NCI-H1930 (cell line): Measurements from ENCODE around the gene ITFG2.
A peak's percentile ranks its signal among the peaks of the same experiment; 100 is the strongest.

Source experiments
- DNase-seq, 2 experiments: peaks; one replicate each; lab custom pipeline; 2025; lab: John Stamatoyannopoulos, UW

ITFG2 gene

GRCh38 chr12:2832550-2833127, 20.2 kb downstream of the ITFG2 start:
- DNase-seq = no peak

- no peak for DNase-seq
Observed at GRCh38 chr12:2833327-2833726, 20.9 kb downstream of the ITFG2 start.

- no peak for DNase-seq
Observed at GRCh38 chr12:2833810-2834209, 21.3 kb downstream of the ITFG2 start.

- DNase-seq = no peak
Observed at GRCh38 chr12:2834581-2835491, 22.4 kb downstream of the ITFG2 start, which contains the start of gene NRIP2. TSS of gene NRIP2 (minus strand) at chr12:2835035. CDS start at chr12:2834983, 52 bp downstream.

GRCh38 chr12:2835691-2836403, 23.4 kb downstream of the ITFG2 start:
- no peak for DNase-seq

GRCh38 chr12:2836574-2836973, 24.1 kb downstream of the ITFG2 start:
- DNase-seq = no peak

- no peak for DNase-seq
Observed at GRCh38 chr12:2841056-2841650, 28.7 kb downstream of the ITFG2 start.

GRCh38 chr12:2842948-2843347, 30.5 kb downstream of the ITFG2 start:
- DNase-seq = no peak

GRCh38 chr12:2844786-2845185, 32.3 kb downstream of the ITFG2 start:
- no peak for DNase-seq

GRCh38 chr12:2845280-2845679, 32.8 kb downstream of the ITFG2 start:
- DNase-seq = no peak

- DNase-seq = no peak
Observed at GRCh38 chr12:2851931-2852330, 39.5 kb downstream of the ITFG2 start.

GRCh38 chr12:2853626-2854025, 41.2 kb downstream of the ITFG2 start:
- DNase-seq = peak; percentile 37 to 46

GRCh38 chr12:2854669-2855453, 42.4 kb downstream of the ITFG2 start:
- no peak for DNase-seq

- DNase-seq = no peak
Observed at GRCh38 chr12:2855546-2855945, 43.1 kb downstream of the ITFG2 start.

GRCh38 chr12:2856051-2856450, 43.6 kb downstream of the ITFG2 start:
- no peak for DNase-seq

GRCh38 chr12:2857021-2857431, 44.6 kb downstream of the ITFG2 start, which contains the start of gene TEX52:
TSS of gene TEX52 (minus strand) at chr12:2857039. CDS start at chr12:2857026, 13 bp downstream.
- no peak for DNase-seq

GRCh38 chr12:2857576-2857975, 45.1 kb downstream of the ITFG2 start:
- no peak for DNase-seq

GRCh38 chr12:2858334-2858733, 45.9 kb downstream of the ITFG2 start:
- no peak for DNase-seq

GRCh38 chr12:2858944-2859421, 46.5 kb downstream of the ITFG2 start:
- DNase-seq = no peak

- no peak for DNase-seq
Observed at GRCh38 chr12:2860170-2860569, 47.7 kb downstream of the ITFG2 start.

GRCh38 chr12:2862876-2863275, 50.4 kb downstream of the ITFG2 start:
- no peak for DNase-seq
